Colonic mucosa (tissue), 4 donors: ENCODE measurements around the gene RBM20. TPM values are rescaled to one million over a fixed set of nuclear protein-coding genes. Genes with fewer than 3 reads are reported as not detected.

ENCODE experiments used
- DNase-seq: peaks from one replicate; pipeline ENCODE4 v3.0.0-alpha.2; 2020
- H3K27ac ChIP-seq: fragments of 200-600 bp; one replicate; pipeline ENCODE4 v1.8.0; 2021
- H3K27me3 ChIP-seq: fragments of 200-600 bp; one replicate; pipeline ENCODE4 v1.8.0; 2021
- H3K36me3 ChIP-seq: fragments of 200-600 bp; one replicate; pipeline ENCODE4 v1.8.0; 2021
- H3K4me1 ChIP-seq: fragments of 200-600 bp; one replicate; pipeline ENCODE4 v1.8.0; 2021; ENCODE audit warnings: mild to moderate bottlenecking
- H3K4me3 ChIP-seq: fragments of 200-600 bp; one replicate; pipeline ENCODE4 v1.8.0; 2021
- H3K9ac ChIP-seq, 2 donors: one replicate each; pipeline ENCODE4 v1.7.0; 2013; ENCODE audit warnings: control low read depth in 2 of 2, low read depth in 2 of 2, low read length in 2 of 2
- H3K9me3 ChIP-seq: fragments of 200-600 bp; one replicate; pipeline ENCODE4 v1.8.0; 2021
- intact Hi-C: fragments of 100-400 bp; cut with DNase I; formaldehyde crosslinking; loops from one replicate; pipeline ENCODE4 v1.14.1; 2022
- total RNA-seq, 2 donors: library from RNA; stranded (reverse); fragmentation: NEBNext Ultra II Directional in 1 of 2; extraction: Animal tissue kit (Norgen Biotek cat#: 25700) in 1 of 2; gene quantifications; one replicate each; pipeline ENCODE4 v1.2.1, GENCODE V29; 2021
- TF ChIP-seq, protein P1 (sequence below): fragments of 200-600 bp; IDR thresholded peaks from one replicate; pipeline ENCODE4 v1.8.0; 2022; ENCODE audit warnings: antibody characterized with exemption, mild to moderate bottlenecking
- donor health status: healthy.
- donor health status: DM: no; HTN: no; CAD: no.
- donor health status: DM: no; HTN: no; CAD: no.

RBM20 gene
- total RNA-seq, 2 donors from 2014 or later, result 0.49 to 0.80 TPM

GRCh38 chr10:110641256-110641655 lies 2.9 kb upstream of the RBM20 start:
- Histone ChIP-seq H3K4me3 (no peak overlapping the region), H3K9ac (no peak overlapping the region), H3K27me3 (peaks cover 49% of the 10 kb centered on the region), H3K9me3 (no peaks in the 10 kb centered on the region), H3K4me1 (peaks cover 10% of the 10 kb centered on the region), H3K27ac (no peak overlapping the region), H3K36me3 (no peaks in the 10 kb centered on the region)
- TF ChIP-seq, protein P1, sequence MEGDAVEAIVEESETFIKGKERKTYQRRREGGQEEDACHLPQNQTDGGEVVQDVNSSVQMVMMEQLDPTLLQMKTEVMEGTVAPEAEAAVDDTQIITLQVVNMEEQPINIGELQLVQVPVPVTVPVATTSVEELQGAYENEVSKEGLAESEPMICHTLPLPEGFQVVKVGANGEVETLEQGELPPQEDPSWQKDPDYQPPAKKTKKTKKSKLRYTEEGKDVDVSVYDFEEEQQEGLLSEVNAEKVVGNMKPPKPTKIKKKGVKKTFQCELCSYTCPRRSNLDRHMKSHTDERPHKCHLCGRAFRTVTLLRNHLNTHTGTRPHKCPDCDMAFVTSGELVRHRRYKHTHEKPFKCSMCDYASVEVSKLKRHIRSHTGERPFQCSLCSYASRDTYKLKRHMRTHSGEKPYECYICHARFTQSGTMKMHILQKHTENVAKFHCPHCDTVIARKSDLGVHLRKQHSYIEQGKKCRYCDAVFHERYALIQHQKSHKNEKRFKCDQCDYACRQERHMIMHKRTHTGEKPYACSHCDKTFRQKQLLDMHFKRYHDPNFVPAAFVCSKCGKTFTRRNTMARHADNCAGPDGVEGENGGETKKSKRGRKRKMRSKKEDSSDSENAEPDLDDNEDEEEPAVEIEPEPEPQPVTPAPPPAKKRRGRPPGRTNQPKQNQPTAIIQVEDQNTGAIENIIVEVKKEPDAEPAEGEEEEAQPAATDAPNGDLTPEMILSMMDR, result no peak
- intact Hi-C loops, result no loop called here
- DNase-seq, result no peak

DNA sequence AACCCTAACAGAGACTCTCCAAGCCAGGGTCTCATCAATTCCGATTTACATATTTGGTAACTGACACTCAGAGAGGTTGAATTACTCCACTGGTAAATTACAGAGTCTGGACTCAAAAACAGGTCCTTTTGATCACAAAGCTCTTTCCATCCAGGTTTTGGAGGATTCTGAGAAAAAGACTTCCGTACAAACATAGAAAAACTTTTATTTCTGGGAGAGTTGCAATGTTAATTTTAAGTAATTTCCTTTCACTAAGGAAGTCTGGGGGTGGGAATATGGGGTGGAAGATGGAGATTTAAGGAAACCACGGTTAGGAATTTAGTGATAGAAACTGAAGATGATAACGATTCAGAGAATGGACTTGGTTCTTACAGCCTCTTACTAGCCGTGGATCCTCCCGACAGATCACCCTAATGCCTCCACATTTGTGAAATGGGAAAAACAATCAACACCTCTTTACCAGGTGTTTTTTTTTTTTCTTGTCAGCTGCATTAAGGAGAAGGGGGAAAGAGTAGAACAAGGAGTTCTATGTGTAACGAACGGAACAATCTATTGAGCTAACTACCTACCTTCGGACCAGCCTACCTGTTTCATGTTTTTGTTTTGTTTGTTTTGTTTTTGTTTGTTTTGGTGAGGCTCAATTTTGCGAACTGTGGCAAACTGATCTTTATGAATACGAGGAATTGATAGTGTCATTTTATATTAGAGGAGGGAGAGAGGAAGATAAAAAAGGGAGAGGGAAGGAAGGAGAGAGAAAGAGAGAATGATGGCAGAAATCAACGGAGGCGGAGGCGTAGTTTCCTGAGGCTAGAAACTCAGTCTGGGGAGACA lies 1.7 kb upstream of the RBM20 start:
- H3K27me3 ChIP-seq, result peaks cover 55% of the 10 kb centered on the region

DNA sequence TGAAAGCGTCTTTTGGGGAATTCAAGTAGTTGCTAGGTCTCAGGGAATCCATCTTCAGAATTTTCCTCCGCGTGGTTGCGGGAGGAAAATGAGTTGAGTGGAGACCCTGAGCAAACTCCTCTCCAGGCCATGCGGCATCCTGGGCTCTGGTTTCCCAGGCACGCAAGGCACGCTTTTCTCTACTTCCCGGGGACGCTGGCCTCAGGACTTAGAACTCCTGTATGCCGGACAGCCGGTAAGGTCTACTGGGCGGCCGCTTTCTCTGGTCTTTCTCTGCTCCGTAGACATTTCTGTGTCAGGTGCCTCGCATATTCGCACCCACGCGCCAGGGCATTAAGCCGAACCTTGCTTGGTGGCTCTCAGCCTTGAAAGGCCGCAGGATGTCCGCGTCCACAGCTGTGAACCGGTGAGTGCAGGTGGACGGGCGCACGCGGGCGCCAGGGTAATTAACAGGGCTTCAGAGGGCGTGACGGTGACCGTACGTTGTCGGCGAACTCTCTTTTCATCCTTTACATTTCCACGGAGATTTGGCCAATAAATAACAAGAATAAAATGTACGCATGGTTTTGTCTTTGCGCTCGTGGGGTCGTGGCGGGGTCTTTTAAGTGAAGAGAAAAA lies 992 bp upstream of the RBM20 start:
- Histone ChIP-seq H3K9ac (no peak overlapping the region), H3K27me3 (peaks cover 55% of the 10 kb centered on the region), H3K27ac (no peak overlapping the region), H3K9me3 (no peaks in the 10 kb centered on the region), H3K4me1 (peaks cover 10% of the 10 kb centered on the region), H3K36me3 (no peaks in the 10 kb centered on the region), H3K4me3 (peak overlapping the region; percentile 45)
- TF ChIP-seq, protein P1, result no peak
- intact Hi-C loops, result no loop called here
- DNase-seq, result no peak

More for the DNA sequence above, 1.7 kb upstream of the RBM20 start:
- H3K9me3 ChIP-seq, result no peaks in the 10 kb centered on the region
- H3K36me3 ChIP-seq, result no peaks in the 10 kb centered on the region
- H3K4me3 ChIP-seq, result no peak overlapping the region
- H3K4me1 ChIP-seq, result peaks cover 10% of the 10 kb centered on the region
- TF ChIP-seq, protein P1, result no peak
- DNase-seq, result no peak
- no peak overlapping the region for H3K27ac ChIP-seq
- intact Hi-C loops, result no loop called here
- H3K9ac ChIP-seq, result no peak overlapping the region

DNA sequence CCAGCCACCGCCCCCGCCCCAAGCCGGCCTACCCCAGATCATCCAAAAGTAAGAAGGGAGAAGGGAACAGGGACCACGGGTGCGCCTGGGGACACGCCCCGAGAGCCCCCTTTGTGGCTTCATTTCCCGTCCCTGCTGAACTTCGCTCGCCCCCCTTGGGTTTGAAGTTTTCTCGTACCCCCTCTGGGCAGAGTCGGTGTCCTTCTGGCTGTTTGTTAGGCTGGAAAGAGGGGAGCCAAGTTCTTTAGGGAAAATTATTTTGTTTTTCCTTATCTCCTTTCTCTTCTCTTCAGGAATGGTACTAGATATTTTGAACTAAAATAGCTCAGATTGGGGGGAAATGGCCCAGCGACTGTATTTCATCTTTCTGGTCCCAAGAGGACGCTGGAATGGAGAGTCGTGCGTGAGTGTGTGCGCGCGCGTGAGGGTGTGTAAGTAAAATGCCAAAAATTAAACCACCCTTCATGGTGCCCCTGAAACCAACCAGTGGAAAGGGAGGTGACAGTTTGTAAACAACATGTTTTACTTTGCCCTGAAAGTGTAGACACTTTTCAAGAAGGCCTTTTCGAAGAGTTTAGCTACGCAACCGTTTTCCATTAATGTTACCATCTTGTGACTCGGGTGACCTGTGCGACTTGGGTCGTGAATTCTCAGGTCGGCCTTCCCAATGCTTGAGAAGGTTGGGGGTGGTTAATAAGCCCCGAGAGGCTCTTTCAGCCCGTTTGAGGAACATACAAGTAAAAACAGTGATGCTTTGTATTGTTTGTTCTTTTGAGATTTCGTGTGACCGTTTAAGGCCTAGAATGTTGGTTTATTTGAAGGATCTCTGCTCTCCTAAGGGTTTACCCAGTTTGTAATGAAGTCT lies 694 bp downstream of the RBM20 start:
- no peak overlapping the region for H3K9ac ChIP-seq
- H3K4me3 ChIP-seq, result peak overlapping the region; percentile 45
- intact Hi-C loops, result no loop called here
- H3K9me3 ChIP-seq, result no peaks in the 10 kb centered on the region
- TF ChIP-seq, protein P1, result no peak
- H3K36me3 ChIP-seq, result no peaks in the 10 kb centered on the region
- H3K4me1 ChIP-seq, result peaks cover 10% of the 10 kb centered on the region
- DNase-seq, result no peak
- peaks cover 55% of the 10 kb centered on the region for H3K27me3 ChIP-seq
- no peak overlapping the region for H3K27ac ChIP-seq

DNA sequence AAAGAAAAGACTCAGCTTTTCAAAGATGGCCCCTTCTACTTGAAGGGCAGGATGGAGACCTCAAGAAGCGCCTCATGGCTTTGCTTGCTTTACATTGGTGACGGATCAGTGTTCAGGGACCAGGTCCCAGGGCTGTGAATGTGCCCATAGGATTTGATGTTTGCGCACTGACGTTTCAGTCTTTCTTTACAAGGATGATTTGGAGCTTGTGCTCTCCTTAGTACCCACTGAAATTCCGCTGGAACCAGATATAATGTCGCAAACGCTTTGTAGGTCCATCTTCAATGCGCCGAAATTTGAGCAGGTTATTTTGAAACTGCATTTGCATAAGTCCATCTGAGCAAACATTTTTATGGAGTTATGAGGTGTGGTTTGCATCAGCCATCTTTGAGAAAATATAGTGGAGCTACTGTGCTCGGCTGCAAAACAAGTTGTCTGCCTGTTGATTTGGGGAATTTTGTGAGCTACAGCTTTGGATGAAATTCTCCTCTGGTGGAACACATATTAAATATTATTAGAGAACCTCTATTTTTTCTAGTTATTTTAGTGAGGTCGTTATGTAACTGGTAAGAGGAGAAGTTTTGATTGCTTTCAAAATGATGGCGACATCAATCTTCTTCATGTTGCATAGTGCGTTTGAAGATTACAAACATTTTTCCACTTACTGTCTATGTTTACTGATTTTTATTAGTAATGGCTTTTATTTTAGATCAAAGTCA lies 2.4 kb downstream of the RBM20 start:
- H3K4me1 ChIP-seq, result peaks cover 10% of the 10 kb centered on the region
- H3K9ac ChIP-seq, result no peak overlapping the region
- H3K4me3 ChIP-seq, result no peak overlapping the region
- TF ChIP-seq, protein P1, result no peak
- H3K9me3 ChIP-seq, result no peaks in the 10 kb centered on the region
- intact Hi-C loops, result no loop called here
- no peak overlapping the region for H3K27ac ChIP-seq
- H3K36me3 ChIP-seq, result no peaks in the 10 kb centered on the region
- DNase-seq, result no peak
- peaks cover 51% of the 10 kb centered on the region for H3K27me3 ChIP-seq
